Mesenteric fat pad (tissue), 1 donor: Measurements from ENCODE around the gene PA2G4. TPM values are rescaled to one million over a fixed set of nuclear protein-coding genes. Genes with fewer than 3 reads are reported as not detected.
"Not testable (repeated sequence)": the region's sequence is repeated elsewhere in the genome, so short reads cannot be mapped to it uniquely, and the experiment has no call there.

Experiments used
- DNase-seq: peaks from one replicate; pipeline ENCODE4 v3.0.0-alpha.2; 2020; ENCODE audit warnings: low spot score
- long read RNA-seq: library from polyadenylated mRNA; unstranded; transcript quantifications from one replicate; pipeline ENCODE4 v2.0.0, GENCODE V29; 2020
- total RNA-seq: library from RNA; stranded (reverse); fragmentation: NEBNext Ultra II Directional; extraction: Animal tissue kit (Norgen Biotek cat#: 25700); gene quantifications from one replicate; pipeline ENCODE4 v1.2.1, GENCODE V29; 2021
- donor health status: DM: yes; HTN: yes; CAD: no.

Gene PA2G4
- total RNA-seq = 99.5 TPM
- long read RNA-seq, transcript PA2G4-201 (13 exons, 2,577 nt) = major isoform, 204 of 651 reads
- long read RNA-seq, partial matches to known transcripts = 415 of 651 reads
- long read RNA-seq, other reads (novel, unspliced or antisense) = 32 of 651 reads

GRCh38 chr12:56104109-56104814 is at the start of gene PA2G4:
Gene PA2G4, plus strand, starts transcription at chr12:56104559. Its CDS starts 179 bp downstream, at chr12:56104738.
- peak; percentile 99 for DNase-seq

- not testable (repeated sequence) for DNase-seq
These were observed 44.4 kb upstream of the PA2G4 start for GRCh38 chr12:56059964-56060363.

GRCh38 chr12:56061982-56062381 is 42.4 kb upstream of the PA2G4 start:
- no peak for DNase-seq

GRCh38 chr12:56062996-56063395 is 41.4 kb upstream of the PA2G4 start:
- no peak for DNase-seq

- no peak for DNase-seq
These were observed 32.7 kb upstream of the PA2G4 start for GRCh38 chr12:56071648-56072047.

- DNase-seq = no peak
These were observed 30.0 kb upstream of the PA2G4 start for GRCh38 chr12:56074396-56074795.

- not testable (repeated sequence) for DNase-seq
These were observed 26.4 kb upstream of the PA2G4 start for GRCh38 chr12:56077966-56078365.

- DNase-seq = no peak
These were observed 25.9 kb upstream of the PA2G4 start for GRCh38 chr12:56078427-56078826.

- DNase-seq = peak; percentile 96
These were observed 25.2 kb upstream of the PA2G4 start for GRCh38 chr12:56078931-56079722.

- peak; percentile 93 for DNase-seq
These were observed 24.4 kb upstream of the PA2G4 start, which contains the start of gene ERBB3 for GRCh38 chr12:56079723-56080555. Gene ERBB3, plus strand, starts transcription at chr12:56080165. Its CDS starts 136 bp downstream, at chr12:56080301.

- no peak for DNase-seq
These were observed 23.7 kb upstream of the PA2G4 start for GRCh38 chr12:56080556-56081138.

GRCh38 chr12:56081393-56082347 is 22.7 kb upstream of the PA2G4 start:
- DNase-seq = no peak

- DNase-seq = no peak
These were observed 22.0 kb upstream of the PA2G4 start for GRCh38 chr12:56082382-56082781.

GRCh38 chr12:56082967-56083366 is 21.4 kb upstream of the PA2G4 start:
- DNase-seq = no peak

- DNase-seq = no peak
These were observed 19.3 kb upstream of the PA2G4 start for GRCh38 chr12:56084958-56085543.

GRCh38 chr12:56086096-56086495 is 18.3 kb upstream of the PA2G4 start:
- no peak for DNase-seq

GRCh38 chr12:56086608-56087007 is 17.8 kb upstream of the PA2G4 start:
- DNase-seq = no peak

- DNase-seq = no peak
These were observed 17.1 kb upstream of the PA2G4 start for GRCh38 chr12:56087220-56087619.

GRCh38 chr12:56097738-56098137 is 6.6 kb upstream of the PA2G4 start:
- DNase-seq = no peak
